ENCODE measurements around the gene ATP13A5. TPM values are rescaled to one million over a fixed set of nuclear protein-coding genes. Genes with fewer than 3 reads are reported as not detected.

ATP13A5 gene
- total RNA-seq, 1 donor, result not detected

- H3K4me3 ChIP-seq (ENCODE audit: low read depth, low read length), result no peak overlapping the region
- no peak for TF ChIP-seq CTCF (IDR thresholded peaks at IDR 0.05; ENCODE audit: insufficient read depth, low read depth, low read length)
- no peak for DNase-seq (ENCODE audit: low read depth)
Measured at GRCh38 chr3:193347521-193348501, 30.7 kb downstream of the ATP13A5 start.

GRCh38 chr3:193346259-193346658 is 32.3 kb downstream of the ATP13A5 start:
- no peak overlapping the region for H3K4me3 ChIP-seq (ENCODE audit: low read depth, low read length)
- no peak for DNase-seq (ENCODE audit: low read depth)
- no peak for TF ChIP-seq CTCF (IDR thresholded peaks at IDR 0.05; ENCODE audit: insufficient read depth, low read depth, low read length)

- TF ChIP-seq CTCF (IDR thresholded peaks at IDR 0.05; ENCODE audit: insufficient read depth, low read depth, low read length), result no peak
- DNase-seq (ENCODE audit: low read depth), result no peak
- no peak overlapping the region for H3K4me3 ChIP-seq (ENCODE audit: low read depth, low read length)
Measured at GRCh38 chr3:193345431-193345830, 33.1 kb downstream of the ATP13A5 start.

- no peak for TF ChIP-seq CTCF (IDR thresholded peaks at IDR 0.05; ENCODE audit: insufficient read depth, low read depth, low read length)
- no peak overlapping the region for H3K4me3 ChIP-seq (ENCODE audit: low read depth, low read length)
- no peak for DNase-seq (ENCODE audit: low read depth)
Measured at GRCh38 chr3:193344486-193344885, 34.1 kb downstream of the ATP13A5 start.

GRCh38 chr3:193343726-193344222 is 34.8 kb downstream of the ATP13A5 start:
- no peak for TF ChIP-seq CTCF (IDR thresholded peaks at IDR 0.05; ENCODE audit: insufficient read depth, low read depth, low read length)
- DNase-seq (ENCODE audit: low read depth), result no peak
- no peak overlapping the region for H3K4me3 ChIP-seq (ENCODE audit: low read depth, low read length)

GRCh38 chr3:193342551-193342950 is 36.0 kb downstream of the ATP13A5 start:
- no peak for DNase-seq (ENCODE audit: low read depth)

More at GRCh38 chr3:193342551-193342950, 36.0 kb downstream of the ATP13A5 start:
- no peak for TF ChIP-seq CTCF (IDR thresholded peaks at IDR 0.05; ENCODE audit: insufficient read depth, low read depth, low read length)
- H3K4me3 ChIP-seq (ENCODE audit: low read depth, low read length), result no peak overlapping the region
